ENCODE results near the gene TMC1.
A peak's percentile ranks its signal among the peaks of the same experiment; 100 is the strongest.

DNA sequence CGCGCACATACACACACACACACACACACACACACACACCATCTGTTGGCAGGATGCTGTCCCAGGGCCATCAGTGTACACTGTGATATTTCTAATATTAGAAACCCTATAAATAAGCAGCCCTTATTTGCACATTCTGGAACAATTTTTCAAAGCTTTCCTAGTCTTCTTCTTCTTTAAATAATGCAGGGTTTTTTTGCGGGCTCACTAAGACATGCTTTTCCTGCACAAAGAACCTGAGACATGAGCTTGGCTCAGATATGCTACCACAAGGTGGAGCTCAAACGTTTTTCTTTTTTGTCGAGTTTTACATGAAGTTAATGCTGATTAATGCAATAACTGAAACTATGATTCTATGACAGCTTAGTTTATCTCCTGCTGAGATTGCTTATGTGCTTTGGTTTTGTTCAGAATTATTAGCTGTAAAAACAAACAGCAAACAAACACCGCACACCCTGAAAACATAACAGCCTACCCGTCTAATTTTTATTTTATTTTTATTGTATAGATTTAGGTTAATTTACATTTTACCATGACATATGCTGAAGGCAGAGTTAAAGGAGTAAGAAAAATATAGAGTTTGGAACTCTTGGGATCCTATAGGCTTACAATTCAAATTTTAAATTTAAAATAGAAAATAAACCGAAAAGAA lies 335.7 kb downstream of the TMC1 start:
- peak; percentile 65 for TF ChIP-seq CTCF (IDR thresholded peaks at IDR 0.05; ENCODE audit: low read length)
- TF ChIP-seq EZH2 (IDR thresholded peaks at IDR 0.05; ENCODE audit: borderline replicate concordance, low read length) = no peak

Data from OCI-LY1 (cell line).